ENCODE results near the gene LOXHD1. TPM values are rescaled to one million over a fixed set of nuclear protein-coding genes. Genes with fewer than 3 reads are reported as not detected.

LOXHD1 gene
- total RNA-seq, 1 experiment from 2014 or later = not detected

DNA sequence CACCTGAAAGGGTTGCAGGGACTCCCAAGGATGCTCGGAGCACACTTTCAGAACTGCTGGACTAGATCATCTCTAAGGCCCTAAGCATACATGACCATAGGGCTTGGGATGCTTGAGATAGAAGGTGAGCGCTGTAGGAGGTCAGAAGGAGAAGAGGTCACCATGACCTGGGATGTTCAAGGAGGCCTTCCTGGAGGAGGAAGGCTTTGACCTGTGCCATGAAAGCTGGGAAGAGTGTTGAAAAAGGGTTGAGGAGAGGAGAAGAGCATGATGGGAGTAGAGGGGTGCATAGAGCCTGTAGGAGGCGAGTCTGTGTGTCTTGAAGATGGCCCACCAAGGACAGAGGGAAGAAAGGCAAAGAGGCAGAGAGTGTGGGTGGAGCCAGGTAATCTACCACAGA, 222.4 kb downstream of the LOXHD1 start:
- Histone ChIP-seq H3K27me3 (ENCODE audit: control insufficient read depth, insufficient read depth, low read length) (no peaks in the 10 kb centered on the region), H3K4me3 (ENCODE audit: low read depth in 2 of 2, low read length in 2 of 2) (no peak overlapping the region), H3K4me1 (ENCODE audit: control insufficient read depth, insufficient read depth, low read length) (no peaks in the 10 kb centered on the region), H3K27ac (ENCODE audit: low read length) (no peak overlapping the region), H3K36me3 (ENCODE audit: control insufficient read depth, insufficient read depth, low read length) (no peaks in the 10 kb centered on the region), H3K9me3 (ENCODE audit: control insufficient read depth, insufficient read depth, low read depth, low read length) (no peaks in the 10 kb centered on the region)
- ChIA-PET CTCF (no interaction called here), POLR2A (no interaction called here)
- TF ChIP-seq, protein P1, sequence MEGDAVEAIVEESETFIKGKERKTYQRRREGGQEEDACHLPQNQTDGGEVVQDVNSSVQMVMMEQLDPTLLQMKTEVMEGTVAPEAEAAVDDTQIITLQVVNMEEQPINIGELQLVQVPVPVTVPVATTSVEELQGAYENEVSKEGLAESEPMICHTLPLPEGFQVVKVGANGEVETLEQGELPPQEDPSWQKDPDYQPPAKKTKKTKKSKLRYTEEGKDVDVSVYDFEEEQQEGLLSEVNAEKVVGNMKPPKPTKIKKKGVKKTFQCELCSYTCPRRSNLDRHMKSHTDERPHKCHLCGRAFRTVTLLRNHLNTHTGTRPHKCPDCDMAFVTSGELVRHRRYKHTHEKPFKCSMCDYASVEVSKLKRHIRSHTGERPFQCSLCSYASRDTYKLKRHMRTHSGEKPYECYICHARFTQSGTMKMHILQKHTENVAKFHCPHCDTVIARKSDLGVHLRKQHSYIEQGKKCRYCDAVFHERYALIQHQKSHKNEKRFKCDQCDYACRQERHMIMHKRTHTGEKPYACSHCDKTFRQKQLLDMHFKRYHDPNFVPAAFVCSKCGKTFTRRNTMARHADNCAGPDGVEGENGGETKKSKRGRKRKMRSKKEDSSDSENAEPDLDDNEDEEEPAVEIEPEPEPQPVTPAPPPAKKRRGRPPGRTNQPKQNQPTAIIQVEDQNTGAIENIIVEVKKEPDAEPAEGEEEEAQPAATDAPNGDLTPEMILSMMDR (IDR thresholded peaks at IDR 0.05) = no peak
- TF ChIP-seq REST (IDR thresholded peaks at IDR 0.05; ENCODE audit: insufficient read depth in 1 of 2, low read depth in 2 of 2, low read length in 1 of 2) = no peak
- no peak for TF ChIP-seq POLR2AphosphoS5 (IDR thresholded peaks at IDR 0.05; ENCODE audit: low read depth, low read length)
- TF ChIP-seq SIN3A (IDR thresholded peaks at IDR 0.05; ENCODE audit: borderline replicate concordance, insufficient read depth, low read depth, low read length) = no peak
- no peak for TF ChIP-seq TCF7L2 (IDR thresholded peaks at IDR 0.05; ENCODE audit: low read depth, low read length)
- in situ Hi-C loops (cut with HindIII; ENCODE audit: low pct_unique_long_range_greater_than_20kb, low sequenced_read_pairs) (no loop called here), intact Hi-C loops (cut with micrococcal nuclease; ENCODE audit: unreplicated experiment) (no loop called here)
- no TSS peak for BruUV-seq (replicated peaks)
- DNase-seq (ENCODE audit: low read depth, low spot score) (no peak), ATAC-seq (no peak)

DNA sequence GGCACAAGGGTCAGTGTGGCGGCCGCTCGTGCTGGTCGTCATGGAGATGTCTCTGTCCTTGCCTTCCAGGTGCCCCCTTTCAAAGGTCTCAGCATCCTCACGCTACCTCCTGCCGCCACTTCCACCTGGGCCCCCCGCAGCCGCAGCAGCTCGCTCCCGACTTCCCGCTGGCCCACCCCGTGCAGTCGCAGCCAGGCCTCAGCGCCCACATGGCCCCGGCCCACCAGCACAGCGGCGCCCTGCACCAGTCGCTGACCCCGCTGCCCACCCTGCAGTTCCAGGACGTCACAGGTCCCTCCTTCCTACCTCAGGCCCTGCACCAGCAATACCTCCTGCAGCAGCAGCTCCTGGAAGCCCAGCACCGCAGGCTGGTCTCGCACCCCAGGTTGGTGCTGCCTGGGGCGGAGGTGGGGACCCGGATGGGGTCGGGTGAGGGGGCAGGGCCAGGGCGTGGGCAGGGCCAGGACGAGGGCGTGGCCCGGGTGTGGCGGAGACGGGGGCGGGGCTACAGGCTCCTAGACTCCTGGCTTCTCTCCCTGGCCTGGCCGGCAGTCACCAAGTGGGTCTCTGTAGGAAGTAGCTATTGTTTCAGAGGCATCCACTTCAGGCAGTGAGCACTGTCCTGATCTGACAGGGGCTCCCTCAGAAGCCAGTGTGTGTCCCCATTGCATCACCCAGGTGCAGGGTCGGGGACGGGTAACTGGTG, 223.7 kb downstream of the LOXHD1 start:
- no peaks in the 10 kb centered on the region for H3K4me1 ChIP-seq (ENCODE audit: control insufficient read depth, insufficient read depth, low read length)
- H3K27me3 ChIP-seq (ENCODE audit: control insufficient read depth, insufficient read depth, low read length) = no peaks in the 10 kb centered on the region
- TF ChIP-seq POLR2AphosphoS5 (IDR thresholded peaks at IDR 0.05; ENCODE audit: low read depth, low read length) = no peak
- TF ChIP-seq SIN3A (IDR thresholded peaks at IDR 0.05; ENCODE audit: borderline replicate concordance, insufficient read depth, low read depth, low read length) = no peak
- TF ChIP-seq, protein P1 (IDR thresholded peaks at IDR 0.05) = no peak
- no peak for TF ChIP-seq TCF7L2 (IDR thresholded peaks at IDR 0.05; ENCODE audit: low read depth, low read length)
- TF ChIP-seq REST (IDR thresholded peaks at IDR 0.05; ENCODE audit: insufficient read depth in 1 of 2, low read depth in 2 of 2, low read length in 1 of 2) = no peak
- in situ Hi-C loops (cut with HindIII; ENCODE audit: low pct_unique_long_range_greater_than_20kb, low sequenced_read_pairs) = no loop called here
- DNase-seq (ENCODE audit: low read depth, low spot score) = no peak
- intact Hi-C loops (cut with micrococcal nuclease; ENCODE audit: unreplicated experiment) = no loop called here
- H3K27ac ChIP-seq (ENCODE audit: low read length) = no peak overlapping the region
- no peak overlapping the region for H3K4me3 ChIP-seq (ENCODE audit: low read depth in 2 of 2, low read length in 2 of 2)
- no peaks in the 10 kb centered on the region for H3K36me3 ChIP-seq (ENCODE audit: control insufficient read depth, insufficient read depth, low read length)
- POLR2A ChIA-PET = no interaction called here
- CTCF ChIA-PET = no interaction called here
- no peak for ATAC-seq
- H3K9me3 ChIP-seq (ENCODE audit: control insufficient read depth, insufficient read depth, low read depth, low read length) = no peaks in the 10 kb centered on the region
- BruUV-seq (replicated peaks) = no TSS peak

Measured in Panc1 (cell line).